GM12878 (cell line): ENCODE measurements around the gene KIAA1217. TPM values are rescaled to one million over a fixed set of nuclear protein-coding genes. Genes with fewer than 3 reads are reported as not detected.

ENCODE experiments used
- EED ChIP-seq: sonication (generic); IDR thresholded peaks from 2 replicates; pipeline ENCODE4 v1.6.1; 2016; ENCODE audit warnings: antibody characterized with exemption, low read depth
- ETV6 ChIP-seq, 2 experiments: fragments of 450-650 bp in 1 of 2; IDR thresholded peaks in 1 of 2; conservative IDR thresholded peaks in 1 of 2; 2 replicates each; pipeline ENCODE4 v1.6.1; 2014; ENCODE audit warnings: antibody characterized with exemption in 1 of 2, borderline replicate concordance in 1 of 2, low read depth in 1 of 2, mild to moderate bottlenecking in 1 of 2, moderate library complexity in 1 of 2
- FOXM1 ChIP-seq: IDR thresholded peaks from 2 replicates; pipeline ENCODE4 v1.6.1; 2012; ENCODE audit warnings: low read depth, mild to moderate bottlenecking, inconsistent platforms, low read length, moderate library complexity
- GATAD2B ChIP-seq: fragments of 450-650 bp; conservative IDR thresholded peaks from 2 replicates; pipeline ENCODE4 v1.6.1; 2017; ENCODE audit warnings: low read depth, mild to moderate bottlenecking, moderate library complexity
- HDGF ChIP-seq: fragments of 450-650 bp; IDR thresholded peaks from 2 replicates; pipeline ENCODE4 v1.6.1; 2016; ENCODE audit warnings: antibody characterized with exemption
- IKZF2 ChIP-seq, 2 experiments: fragments of 450-650 bp; IDR thresholded peaks; 2 replicates each; pipeline ENCODE4 v1.6.1; 2017; ENCODE audit warnings: mild to moderate bottlenecking in 2 of 2, moderate library complexity in 2 of 2
- JUND ChIP-seq: IDR thresholded peaks from 2 replicates; pipeline ENCODE4 v1.6.1; 2012; ENCODE audit warnings: low read depth, mild to moderate bottlenecking, low read length, improper control_type of control experiment, moderate library complexity
- MEF2A ChIP-seq: IDR thresholded peaks from 2 replicates; pipeline ENCODE4 v1.6.1; 2011; ENCODE audit warnings: low read depth, mild to moderate bottlenecking, low read length, moderate library complexity; ENCODE audit not compliant: insufficient read depth
- MEF2B ChIP-seq: fragments of 450-650 bp; IDR thresholded peaks from 2 replicates; pipeline ENCODE4 v1.6.1; 2018; ENCODE audit warnings: mild to moderate bottlenecking, moderate library complexity; ENCODE audit not compliant: partially characterized antibody, poor library complexity, severe bottlenecking
- MTA2 ChIP-seq: fragments of 450-650 bp; IDR thresholded peaks from 2 replicates; pipeline ENCODE4 v1.6.1; 2016; ENCODE audit warnings: low read depth, mild to moderate bottlenecking, moderate library complexity
- MYC ChIP-seq: IDR thresholded peaks from 2 replicates; pipeline ENCODE4 v1.6.1; 2011; ENCODE audit warnings: mild to moderate bottlenecking, low read length, moderate library complexity, inconsistent platforms; ENCODE audit not compliant: insufficient read depth, insufficient replicate concordance, insufficient read length, severe bottlenecking
- NR2C1 ChIP-seq: fragments of 450-650 bp; IDR thresholded peaks from 2 replicates; pipeline ENCODE4 v1.6.1; 2017; ENCODE audit warnings: antibody characterized with exemption, mild to moderate bottlenecking, moderate library complexity
- PKNOX1 ChIP-seq: fragments of 450-650 bp; IDR thresholded peaks from 2 replicates; pipeline ENCODE4 v1.6.1; 2016; ENCODE audit warnings: mild to moderate bottlenecking
- SIX5 ChIP-seq: IDR thresholded peaks from 2 replicates; pipeline ENCODE4 v1.6.1; 2011; ENCODE audit warnings: mild to moderate bottlenecking, low read depth, low read length, moderate library complexity; ENCODE audit not compliant: severe bottlenecking
- SP1 ChIP-seq: IDR thresholded peaks from one replicate; pipeline ENCODE4 v1.6.1; 2011; ENCODE audit warnings: low read depth, low read length
- SREBF2 ChIP-seq: IDR thresholded peaks from 2 replicates; pipeline ENCODE4 v1.6.1; 2012; ENCODE audit warnings: mild to moderate bottlenecking, low read length
- SRF ChIP-seq, 2 experiments: IDR thresholded peaks; 2 replicates each; pipeline ENCODE4 v1.6.1; 2011; ENCODE audit warnings: low read depth in 2 of 2, low read length in 2 of 2, mild to moderate bottlenecking in 1 of 2, moderate library complexity in 1 of 2
- STAT1 ChIP-seq: fragments of 450-650 bp; conservative IDR thresholded peaks from 2 replicates; pipeline ENCODE4 v1.6.1; 2014; ENCODE audit warnings: antibody characterized with exemption, mild to moderate bottlenecking
- WRNIP1 ChIP-seq: IDR thresholded peaks from 2 replicates; pipeline ENCODE4 v1.6.1; 2011; ENCODE audit warnings: low read depth, low read length, improper control_type of control experiment, borderline replicate concordance
- ZNF274 ChIP-seq: IDR thresholded peaks from one replicate; pipeline ENCODE4 v1.8.0; 2011; ENCODE audit not compliant: insufficient read length, insufficient read depth
- ZZZ3 ChIP-seq: IDR thresholded peaks from 2 replicates; pipeline ENCODE4 v1.6.1; 2011; ENCODE audit warnings: low read depth; ENCODE audit not compliant: control insufficient read depth, insufficient read length
- polyA plus RNA-seq, 11 experiments: library from polyadenylated mRNA; depleted of rRNA in 4 of 11; unstranded in 6 of 11; stranded (reverse) in 5 of 11; fragments of >200 nt; fragmentation: Nextera tagmentation in 4 of 11; fragmentation: Illumina TruSeq in 1 of 11; extraction: Ambion mirVana in 4 of 11; extraction: Trizol in 1 of 11; gene quantifications; 1 replicate in 1 of 11; 2 replicates in 10 of 11; pipeline versions ENCODE4 v1.2.1 to v1.2.3, GENCODE V29; 2011 to 2016; ENCODE audit warnings: inconsistent platforms in 2 of 11, missing spikeins in 2 of 11, low read depth in 1 of 11
- total RNA-seq, 4 experiments: library from RNA; depleted of rRNA in 3 of 4; stranded (reverse); fragments of >200 nt in 3 of 4; fragmentation: Illumina TruSeq in 1 of 4; extraction: Trizol in 1 of 4; gene quantifications; 2 replicates each; pipeline versions ENCODE4 v1.2.1 to v1.2.3, GENCODE V29; 2013 to 2021
- TF ChIP-seq, protein P1 (sequence below): IDR thresholded peaks from 2 replicates; pipeline ENCODE4 v1.6.1; 2012; ENCODE audit warnings: low read length, inconsistent platforms
- TF ChIP-seq, protein P2 (sequence below): fragments of 450-650 bp; IDR thresholded peaks from 2 replicates; pipeline ENCODE4 v1.6.1; 2017; ENCODE audit warnings: antibody characterized with exemption, mild to moderate bottlenecking, moderate library complexity
- TF ChIP-seq, protein P3 (sequence below): fragments of 450-650 bp; IDR thresholded peaks from 2 replicates; pipeline ENCODE4 v1.6.1; 2017; ENCODE audit warnings: low read depth, mild to moderate bottlenecking, moderate library complexity

The KIAA1217 gene
- total and polyA plus RNA-seq, 10 of the 15 experiments (the other 5 are each of a cell fraction or from before 2014, with no cell fraction given) = 0.57 to 3.8 (median 2.1) TPM

GRCh38 chr10:24383681-24384106 is 174.8 kb downstream of the KIAA1217 start (continued):
- TF ChIP-seq ETV6 (conservative IDR thresholded peaks at IDR 0.05 in 1 of 2, IDR thresholded peaks at IDR 0.05 in 1 of 2; ENCODE audit: borderline replicate concordance in 1 of 2, low read depth in 1 of 2) (peak in 1 of 2 experiments; percentile 75; a peak in 2 of 4 replicates), IKZF2 (IDR thresholded peaks at IDR 0.05) (peak; percentile 98), SREBF2 (no peak), EED (peak; percentile 97), SRF (IDR thresholded peaks at IDR 0.05; ENCODE audit: low read depth in 2 of 2, low read length in 2 of 2) (no peak), SIX5 (no peak), SP1 (peak; percentile 74), MYC (no peak), MEF2B (peak; percentile 96), WRNIP1 (no peak), FOXM1 (peak; percentile 89), PKNOX1 (no peak), MEF2A (no peak), NR2C1 (no peak), JUND (peak; percentile 70; the same call in 1 of the 2 replicates), STAT1 (no peak), HDGF (no peak; the same call in 1 of the 2 replicates), ZNF274 (no peak), ZZZ3 (no peak), MTA2 (peak; percentile 95), GATAD2B (peak; percentile 91; the same call in 1 of the 2 replicates)
- TF ChIP-seq, protein P1, sequence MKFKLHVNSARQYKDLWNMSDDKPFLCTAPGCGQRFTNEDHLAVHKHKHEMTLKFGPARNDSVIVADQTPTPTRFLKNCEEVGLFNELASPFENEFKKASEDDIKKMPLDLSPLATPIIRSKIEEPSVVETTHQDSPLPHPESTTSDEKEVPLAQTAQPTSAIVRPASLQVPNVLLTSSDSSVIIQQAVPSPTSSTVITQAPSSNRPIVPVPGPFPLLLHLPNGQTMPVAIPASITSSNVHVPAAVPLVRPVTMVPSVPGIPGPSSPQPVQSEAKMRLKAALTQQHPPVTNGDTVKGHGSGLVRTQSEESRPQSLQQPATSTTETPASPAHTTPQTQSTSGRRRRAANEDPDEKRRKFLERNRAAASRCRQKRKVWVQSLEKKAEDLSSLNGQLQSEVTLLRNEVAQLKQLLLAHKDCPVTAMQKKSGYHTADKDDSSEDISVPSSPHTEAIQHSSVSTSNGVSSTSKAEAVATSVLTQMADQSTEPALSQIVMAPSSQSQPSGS = peak; percentile 97
- TF ChIP-seq, protein P2, sequence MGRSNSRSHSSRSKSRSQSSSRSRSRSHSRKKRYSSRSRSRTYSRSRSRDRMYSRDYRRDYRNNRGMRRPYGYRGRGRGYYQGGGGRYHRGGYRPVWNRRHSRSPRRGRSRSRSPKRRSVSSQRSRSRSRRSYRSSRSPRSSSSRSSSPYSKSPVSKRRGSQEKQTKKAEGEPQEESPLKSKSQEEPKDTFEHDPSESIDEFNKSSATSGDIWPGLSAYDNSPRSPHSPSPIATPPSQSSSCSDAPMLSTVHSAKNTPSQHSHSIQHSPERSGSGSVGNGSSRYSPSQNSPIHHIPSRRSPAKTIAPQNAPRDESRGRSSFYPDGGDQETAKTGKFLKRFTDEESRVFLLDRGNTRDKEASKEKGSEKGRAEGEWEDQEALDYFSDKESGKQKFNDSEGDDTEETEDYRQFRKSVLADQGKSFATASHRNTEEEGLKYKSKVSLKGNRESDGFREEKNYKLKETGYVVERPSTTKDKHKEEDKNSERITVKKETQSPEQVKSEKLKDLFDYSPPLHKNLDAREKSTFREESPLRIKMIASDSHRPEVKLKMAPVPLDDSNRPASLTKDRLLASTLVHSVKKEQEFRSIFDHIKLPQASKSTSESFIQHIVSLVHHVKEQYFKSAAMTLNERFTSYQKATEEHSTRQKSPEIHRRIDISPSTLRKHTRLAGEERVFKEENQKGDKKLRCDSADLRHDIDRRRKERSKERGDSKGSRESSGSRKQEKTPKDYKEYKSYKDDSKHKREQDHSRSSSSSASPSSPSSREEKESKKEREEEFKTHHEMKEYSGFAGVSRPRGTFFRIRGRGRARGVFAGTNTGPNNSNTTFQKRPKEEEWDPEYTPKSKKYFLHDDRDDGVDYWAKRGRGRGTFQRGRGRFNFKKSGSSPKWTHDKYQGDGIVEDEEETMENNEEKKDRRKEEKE = no peak
- TF ChIP-seq, protein P3, sequence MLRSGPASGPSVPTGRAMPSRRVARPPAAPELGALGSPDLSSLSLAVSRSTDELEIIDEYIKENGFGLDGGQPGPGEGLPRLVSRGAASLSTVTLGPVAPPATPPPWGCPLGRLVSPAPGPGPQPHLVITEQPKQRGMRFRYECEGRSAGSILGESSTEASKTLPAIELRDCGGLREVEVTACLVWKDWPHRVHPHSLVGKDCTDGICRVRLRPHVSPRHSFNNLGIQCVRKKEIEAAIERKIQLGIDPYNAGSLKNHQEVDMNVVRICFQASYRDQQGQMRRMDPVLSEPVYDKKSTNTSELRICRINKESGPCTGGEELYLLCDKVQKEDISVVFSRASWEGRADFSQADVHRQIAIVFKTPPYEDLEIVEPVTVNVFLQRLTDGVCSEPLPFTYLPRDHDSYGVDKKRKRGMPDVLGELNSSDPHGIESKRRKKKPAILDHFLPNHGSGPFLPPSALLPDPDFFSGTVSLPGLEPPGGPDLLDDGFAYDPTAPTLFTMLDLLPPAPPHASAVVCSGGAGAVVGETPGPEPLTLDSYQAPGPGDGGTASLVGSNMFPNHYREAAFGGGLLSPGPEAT = peak; percentile 98
